Endometrial microvascular endothelial cells (primary cell): ENCODE results near the gene HSH2D. TPM values are rescaled to one million over a fixed set of nuclear protein-coding genes. Genes with fewer than 3 reads are reported as not detected.
"Not testable (repeated sequence)": the region's sequence is repeated elsewhere in the genome, so short reads cannot be mapped to it uniquely, and the experiment has no call there.

Experiments
- in situ Hi-C: cut with HindIII; loops from 2 replicates; pipeline ENCODE4 v1.10.0; 2017; ENCODE audit warnings: low sequenced_read_pairs, low pct_unique_long_range_greater_than_20kb; ENCODE audit errors: inconsistent ontology term
- total RNA-seq: library from RNA; depleted of rRNA; stranded (reverse); fragments of >200 nt; gene quantifications from one replicate; pipeline ENCODE4 v1.2.3, GENCODE V29; 2015; ENCODE audit errors: inconsistent ontology term

The HSH2D gene
- total RNA-seq, 1 donor from 2014 or later, result not detected

GRCh38 chr19:16118489-16119033 lies 24.9 kb upstream of the HSH2D start:
- in situ Hi-C loops, result no loop called here

- in situ Hi-C loops, result not testable (repeated sequence)
These were observed 24.2 kb upstream of the HSH2D start for GRCh38 chr19:16119075-16119857.

- in situ Hi-C loops, result no loop called here
These were observed 22.3 kb upstream of the HSH2D start for GRCh38 chr19:16121141-16121540.

- in situ Hi-C loops, result no loop called here
These were observed 21.5 kb upstream of the HSH2D start for GRCh38 chr19:16121967-16122366.

- in situ Hi-C loops, result no loop called here
These were observed 18.5 kb upstream of the HSH2D start for GRCh38 chr19:16124953-16125352.

- in situ Hi-C loops, result no loop called here
These were observed 17.6 kb upstream of the HSH2D start for GRCh38 chr19:16125737-16126495.

- in situ Hi-C loops, result no loop called here
These were observed 16.4 kb upstream of the HSH2D start for GRCh38 chr19:16127080-16127479.

- in situ Hi-C loops, result no loop called here
These were observed 15.6 kb upstream of the HSH2D start for GRCh38 chr19:16127776-16128371.

GRCh38 chr19:16131648-16132047 lies 11.8 kb upstream of the HSH2D start:
- in situ Hi-C loops, result no loop called here

GRCh38 chr19:16133818-16134217 lies 9.7 kb upstream of the HSH2D start:
- in situ Hi-C loops, result no loop called here

GRCh38 chr19:16134510-16134909 lies 9.0 kb upstream of the HSH2D start:
- in situ Hi-C loops, result no loop called here

GRCh38 chr19:16135430-16136127 lies 7.9 kb upstream of the HSH2D start:
- in situ Hi-C loops, result no loop called here

GRCh38 chr19:16136185-16136999 lies 7.1 kb upstream of the HSH2D start:
- in situ Hi-C loops, result no loop called here

GRCh38 chr19:16139752-16140151 lies 3.7 kb upstream of the HSH2D start:
- in situ Hi-C loops, result no loop called here

- in situ Hi-C loops, result no loop called here
These were observed 2.4 kb upstream of the HSH2D start for GRCh38 chr19:16141043-16141442.

GRCh38 chr19:16142032-16142580 lies 1.4 kb upstream of the HSH2D start:
- in situ Hi-C loops, result no loop called here

GRCh38 chr19:16144216-16144581 lies 714 bp downstream of the HSH2D start:
- in situ Hi-C loops, result no loop called here

GRCh38 chr19:16146112-16146511 lies 2.6 kb downstream of the HSH2D start:
- in situ Hi-C loops, result no loop called here
